SK-MEL-5 (cell line): ENCODE results near the gene SEMA3A. TPM values are rescaled to one million over a fixed set of nuclear protein-coding genes. Genes with fewer than 3 reads are reported as not detected.
A peak's percentile ranks its signal among the peaks of the same experiment; 100 is the strongest.
"Not testable (repeated sequence)": the region's sequence is repeated elsewhere in the genome, so short reads cannot be mapped to it uniquely, and the experiment has no call there.

Source experiments
- DNase-seq: peaks from one replicate; pipeline ENCODE4 v3.0.0-alpha.2; 2016; ENCODE audit warnings: low read depth, low spot score
- in situ Hi-C: cut with HindIII; loops from 2 replicates; pipeline ENCODE4 v1.10.0; 2016; ENCODE audit warnings: low sequenced_read_pairs, high pct_unique_total_duplicates, low pct_unique_long_range_greater_than_20kb
- total RNA-seq: library from RNA; depleted of rRNA; stranded (reverse); fragments of >200 nt; shearing (Covaris generic); gene quantifications from 2 replicates; pipeline ENCODE4 v1.2.3, GENCODE V29; 2014

Gene SEMA3A
- total RNA-seq, 1 experiment from 2014 or later, result 10.0 TPM

- DNase-seq, result no peak
- in situ Hi-C loops, result no loop called here
These were observed 136.1 kb downstream of the SEMA3A start for GRCh38 chr7:84058311-84059076.

- in situ Hi-C loops, result no loop called here
- no peak for DNase-seq
These were observed 137.0 kb downstream of the SEMA3A start for GRCh38 chr7:84057576-84057975.

- in situ Hi-C loops, result no loop called here
- DNase-seq, result no peak
These were observed 138.5 kb downstream of the SEMA3A start for GRCh38 chr7:84055904-84056605.

GRCh38 chr7:84055199-84055598 lies 139.4 kb downstream of the SEMA3A start:
- in situ Hi-C loops, result not testable (repeated sequence)

GRCh38 chr7:84049071-84049836 lies 145.3 kb downstream of the SEMA3A start:
- DNase-seq, result peak; percentile 52
- in situ Hi-C loops, result no loop called here

More at GRCh38 chr7:84055199-84055598, 139.4 kb downstream of the SEMA3A start:
- DNase-seq, result not testable (repeated sequence)

- in situ Hi-C loops, result no loop called here
- no peak for DNase-seq
These were observed 147.5 kb downstream of the SEMA3A start for GRCh38 chr7:84047085-84047484.

GRCh38 chr7:84044834-84045233 lies 149.8 kb downstream of the SEMA3A start:
- in situ Hi-C loops, result no loop called here
- DNase-seq, result no peak

GRCh38 chr7:84043661-84044191 lies 150.9 kb downstream of the SEMA3A start:
- in situ Hi-C loops, result no loop called here
- DNase-seq, result peak; percentile 81

- in situ Hi-C loops, result no loop called here
- no peak for DNase-seq
These were observed 152.5 kb downstream of the SEMA3A start for GRCh38 chr7:84042110-84042539.

GRCh38 chr7:84041649-84042048 lies 152.9 kb downstream of the SEMA3A start:
- in situ Hi-C loops, result no loop called here
- no peak for DNase-seq

GRCh38 chr7:84040355-84040754 lies 154.2 kb downstream of the SEMA3A start:
- no peak for DNase-seq
- in situ Hi-C loops, result no loop called here

GRCh38 chr7:84039432-84039831 lies 155.2 kb downstream of the SEMA3A start:
- in situ Hi-C loops, result no loop called here
- no peak for DNase-seq

GRCh38 chr7:84027678-84028077 lies 166.9 kb downstream of the SEMA3A start:
- in situ Hi-C loops, result no loop called here
- DNase-seq, result no peak

- DNase-seq, result peak; percentile 98
- in situ Hi-C loops, result no loop called here
These were observed 169.2 kb downstream of the SEMA3A start for GRCh38 chr7:84025332-84025927.

GRCh38 chr7:84022684-84023308 lies 171.8 kb downstream of the SEMA3A start:
- no peak for DNase-seq
- in situ Hi-C loops, result no loop called here

GRCh38 chr7:84022009-84022408 lies 172.6 kb downstream of the SEMA3A start:
- in situ Hi-C loops, result no loop called here

GRCh38 chr7:84021292-84021908 lies 173.2 kb downstream of the SEMA3A start:
- DNase-seq, result no peak
- in situ Hi-C loops, result no loop called here

More at GRCh38 chr7:84022009-84022408, 172.6 kb downstream of the SEMA3A start:
- no peak for DNase-seq
